K562 (cell line): ENCODE measurements around the gene CD40. TPM values are rescaled to one million over a fixed set of nuclear protein-coding genes. Genes with fewer than 3 reads are reported as not detected.
A peak's percentile ranks its signal among the peaks of the same experiment; 100 is the strongest.

Experiments used
- BCLAF1 ChIP-seq, 2 experiments: fragments of 450-650 bp in 1 of 2; IDR thresholded peaks; 2 replicates each; pipeline ENCODE4 v1.6.1; 2011 to 2017; ENCODE audit warnings: low read depth in 2 of 2, antibody characterized with exemption in 1 of 2, borderline replicate concordance in 1 of 2, low read length in 1 of 2, mild to moderate bottlenecking in 1 of 2, mixed read lengths in 1 of 2; ENCODE audit not compliant: control insufficient read depth in 1 of 2
- BCOR ChIP-seq: fragments of 450-650 bp; IDR thresholded peaks from 2 replicates; pipeline ENCODE4 v1.6.1; 2016
- CEBPG ChIP-seq, 3 experiments: fragments of 200-800 bp in 1 of 3; sonication (Bioruptor generic) in 1 of 3; sonication (generic) in 1 of 3; formaldehyde crosslinking in 1 of 3; IDR thresholded peaks in 2 of 3; conservative IDR thresholded peaks in 1 of 3; 2 replicates each; pipeline versions ENCODE4 v1.6.1 to v1.8.0; 2016 to 2022; ENCODE audit warnings: missing compliant biosample characterization in 2 of 3, missing genetic modification characterization in 2 of 3, mild to moderate bottlenecking in 1 of 3, missing genetic modification reagents in 1 of 3
- FIP1L1 ChIP-seq: fragments of 200-400 bp; formaldehyde crosslinking; IDR thresholded peaks from 2 replicates; pipeline ENCODE4 v1.6.1; 2018; ENCODE audit warnings: mild to moderate bottlenecking, low read depth, low read length; ENCODE audit not compliant: poor library complexity, severe bottlenecking
- KHSRP ChIP-seq: fragments of 450-650 bp; IDR thresholded peaks from 2 replicates; pipeline ENCODE4 v1.6.1; 2017
- RBM39 ChIP-seq: fragments of 200-400 bp; formaldehyde crosslinking; optimal IDR thresholded peaks from 2 replicates; pipeline ENCODE3; 2018; ENCODE audit warnings: low read depth, low read length
- TCF3 ChIP-seq: sonication (generic); formaldehyde crosslinking; IDR thresholded peaks from 2 replicates; pipeline ENCODE4 v1.4.0; 2020; ENCODE audit warnings: mild to moderate bottlenecking, missing genetic modification reagents
- TCF7 ChIP-seq: sonication (generic); IDR thresholded peaks from 2 replicates; pipeline ENCODE4 v1.6.1; 2016; ENCODE audit warnings: antibody characterized with exemption, borderline replicate concordance
- TFE3 ChIP-seq: fragments of 450-650 bp; formaldehyde crosslinking; IDR thresholded peaks from 2 replicates; pipeline ENCODE4 v1.4.0; 2020; ENCODE audit warnings: mild to moderate bottlenecking, mixed read lengths
- ZFPM2 ChIP-seq: fragments of 250-450 bp; sonication (Bioruptor Pico); IDR thresholded peaks from 2 replicates; pipeline ENCODE4 v1.5.1; 2022; ENCODE audit warnings: mild to moderate bottlenecking
- ZNF212 ChIP-seq: fragments of 450-650 bp; formaldehyde crosslinking; IDR thresholded peaks from 2 replicates; pipeline ENCODE4 v1.4.0; 2020; ENCODE audit warnings: mild to moderate bottlenecking
- ZNF318 ChIP-seq, 2 experiments: fragments of 450-650 bp; IDR thresholded peaks; 2 replicates each; pipeline ENCODE4 v1.6.1; 2016; ENCODE audit warnings: mild to moderate bottlenecking in 2 of 2, borderline replicate concordance in 1 of 2, low read depth in 1 of 2, moderate library complexity in 1 of 2
- polyA plus RNA-seq, 8 experiments: library from polyadenylated mRNA; depleted of rRNA in 4 of 8; stranded (reverse) in 5 of 8; unstranded in 3 of 8; fragments of >200 nt; fragmentation: Nextera tagmentation in 2 of 8; fragmentation: Illumina TruSeq in 1 of 8; extraction: Ambion mirVana in 2 of 8; extraction: Trizol in 1 of 8; gene quantifications; 2 replicates each; pipeline versions ENCODE4 v1.2.1 to v1.2.3, GENCODE V29; 2011 to 2014; ENCODE audit warnings: inconsistent platforms in 1 of 8, missing spikeins in 1 of 8
- total RNA-seq, 7 experiments: library from RNA; depleted of rRNA in 6 of 7; stranded (reverse); fragments of >200 nt in 6 of 7; fragmentation: Illumina TruSeq in 2 of 7; extraction: Trizol in 2 of 7; gene quantifications; 2 replicates each; pipeline versions ENCODE4 v1.2.1 to v1.2.3, GENCODE V29; 2011 to 2021; ENCODE audit warnings: low replicate concordance in 1 of 7

The CD40 gene
- total and polyA plus RNA-seq, 9 of the 15 experiments (the other 6 are each of a cell fraction or from before 2014, with no cell fraction given) = 0.76 to 3.7 (median 1.6) TPM

- no peak for TF ChIP-seq BCLAF1 (IDR thresholded peaks at IDR 0.05; ENCODE audit: borderline replicate concordance in 1 of 2, control insufficient read depth in 1 of 2, low read depth in 2 of 2, low read length in 1 of 2)
- TF ChIP-seq BCOR = 0 out of 2 replicates have a peak, but pooled peaks have one; percentile 4
- TF ChIP-seq ZFPM2 (CRISPR knock-in tag) = no peak
- TF ChIP-seq TFE3 = no peak
- TF ChIP-seq ZNF212 (CRISPR knock-in tag) = no peak
- TF ChIP-seq TCF3 (CRISPR knock-in tag) = no peak
- TF ChIP-seq RBM39 = no peak
- peak; percentile 91 for TF ChIP-seq FIP1L1
- no peak; the same call in 1 of the 2 replicates for TF ChIP-seq TCF7
- peak; percentile 82 for TF ChIP-seq CEBPG (CRISPR knock-in tag; IDR thresholded peaks at IDR 0.05)
- TF ChIP-seq CEBPG (tag; conservative IDR thresholded peaks at IDR 0.05 in 1 of 2, IDR thresholded peaks at IDR 0.05 in 1 of 2) = no peak; a peak in 1 of 4 replicates
- TF ChIP-seq ZNF318 (IDR thresholded peaks at IDR 0.05; ENCODE audit: borderline replicate concordance in 1 of 2, low read depth in 1 of 2) = no peak
- TF ChIP-seq KHSRP = no peak
Measured at GRCh38 chr20:46089417-46090388, 28.4 kb upstream of the CD40 start, which contains the start of gene NCOA5 (continued).
